ENCODE measurements around the gene CEP104. TPM values are rescaled to one million over a fixed set of nuclear protein-coding genes. Genes with fewer than 3 reads are reported as not detected.

The CEP104 gene
- total and polyA plus RNA-seq, 2 donors (not counting 1 experiment from before 2014, with no cell fraction given) = 27.7 to 71.8 TPM

GRCh38 chr1:3888301-3888700 lies 31.3 kb upstream of the CEP104 start:
- H3K27ac Mint-ChIP-seq = no peak overlapping the region
- H3K27me3 Mint-ChIP-seq = no peaks in the 10 kb centered on the region

GRCh38 chr1:3886691-3887090 lies 29.7 kb upstream of the CEP104 start:
- Histone ChIP-seq H3K79me2 (ENCODE audit: control insufficient read depth, insufficient read depth, low read length) (peaks cover 16% of the 10 kb centered on the region), H3K4me3 (ENCODE audit: control extremely low read depth in 1 of 5, extremely low read depth in 1 of 5, insufficient read depth in 1 of 5, low read depth in 2 of 5, low read length in 4 of 5) (no peak overlapping the region), H4K20me1 (ENCODE audit: control insufficient read depth, insufficient read depth, low read length, poor library complexity, severe bottlenecking) (peaks cover 9% of the 10 kb centered on the region), H3K27ac (ENCODE audit: low read length in 2 of 2) (no peak overlapping the region), H3K4me1 (ENCODE audit: control insufficient read depth in 2 of 2, insufficient read depth in 2 of 2, low read length in 2 of 2) (peaks cover 0 to 11% of the 10 kb centered on the region in 2 donors), H2AFZ (ENCODE audit: insufficient read depth, low read depth, low read length, poor library complexity, severe bottlenecking) (no peak overlapping the region), H3K9me3 (ENCODE audit: control extremely low read depth in 1 of 3, control insufficient read depth in 2 of 3, insufficient read depth in 1 of 3, low read length in 2 of 3) (no peaks in the 10 kb centered on the region), H3K9ac (ENCODE audit: low read length) (no peak overlapping the region), H3K4me2 (replicated peaks; ENCODE audit: low read depth, low read length, poor library complexity, severe bottlenecking) (no peak overlapping the region), H3K36me3 (replicated peaks in 1 of 2; ENCODE audit: control extremely low read depth in 1 of 2, control insufficient read depth in 1 of 2, extremely low read depth in 1 of 2, insufficient read depth in 2 of 2, low read length in 1 of 2) (peaks cover 21 to 64% of the 10 kb centered on the region in 2 experiments), H3K27me3 (replicated peaks in 1 of 4; ENCODE audit: control extremely low read depth in 1 of 4, control insufficient read depth in 3 of 4, insufficient read depth in 4 of 4, low read length in 3 of 4) (no peaks in the 10 kb centered on the region)
- Mint-ChIP-seq H3K27ac (no peak overlapping the region), H3K4me1 (peaks cover 10% of the 10 kb centered on the region), H3K9me3 (ENCODE audit: insufficient read depth) (no peaks in the 10 kb centered on the region), H3K4me3 (no peak overlapping the region), H3K27me3 (no peaks in the 10 kb centered on the region)
- ChIA-PET CTCF (no interaction called here), POLR2A (no interaction called here)
- ATAC-seq (ENCODE audit: low read depth) = no peak
- 93% methylated on average over 6 of the region's 8 CpGs for WGBS (ENCODE audit: insufficient coverage)
- TF ChIP-seq EZH2 (IDR thresholded peaks at IDR 0.05; ENCODE audit: borderline replicate concordance, insufficient read depth, low read depth, low read length, poor library complexity, severe bottlenecking) (no peak), CTCF (IDR thresholded peaks at IDR 0.05) (no peak)
- intact Hi-C loops (cut with micrococcal nuclease) = no loop called here
- no peak for DNase-seq

More at GRCh38 chr1:3888301-3888700, 31.3 kb upstream of the CEP104 start:
- Histone ChIP-seq H3K36me3 (replicated peaks in 1 of 2; ENCODE audit: control extremely low read depth in 1 of 2, control insufficient read depth in 1 of 2, extremely low read depth in 1 of 2, insufficient read depth in 2 of 2, low read length in 1 of 2) (peaks cover 21 to 64% of the 10 kb centered on the region in 2 experiments), H3K9me3 (ENCODE audit: control extremely low read depth in 1 of 3, control insufficient read depth in 2 of 3, insufficient read depth in 1 of 3, low read length in 2 of 3) (no peaks in the 10 kb centered on the region), H3K79me2 (ENCODE audit: control insufficient read depth, insufficient read depth, low read length) (peaks cover 24% of the 10 kb centered on the region), H3K4me3 (ENCODE audit: control extremely low read depth in 1 of 5, extremely low read depth in 1 of 5, insufficient read depth in 1 of 5, low read depth in 2 of 5, low read length in 4 of 5) (no peak overlapping the region), H3K9ac (ENCODE audit: low read length) (no peak overlapping the region), H3K27me3 (replicated peaks in 1 of 4; ENCODE audit: control extremely low read depth in 1 of 4, control insufficient read depth in 3 of 4, insufficient read depth in 4 of 4, low read length in 3 of 4) (no peaks in the 10 kb centered on the region), H4K20me1 (ENCODE audit: control insufficient read depth, insufficient read depth, low read length, poor library complexity, severe bottlenecking) (peaks cover 17% of the 10 kb centered on the region), H3K27ac (ENCODE audit: low read length in 2 of 2) (no peak overlapping the region), H2AFZ (ENCODE audit: insufficient read depth, low read depth, low read length, poor library complexity, severe bottlenecking) (no peak overlapping the region), H3K4me1 (ENCODE audit: control insufficient read depth in 2 of 2, insufficient read depth in 2 of 2, low read length in 2 of 2) (peaks cover 8 to 20% of the 10 kb centered on the region in 2 donors), H3K4me2 (replicated peaks; ENCODE audit: low read depth, low read length, poor library complexity, severe bottlenecking) (no peak overlapping the region)
- H3K9me3 Mint-ChIP-seq (ENCODE audit: insufficient read depth) = no peaks in the 10 kb centered on the region
- no peak overlapping the region for H3K4me3 Mint-ChIP-seq
- CTCF ChIA-PET = no interaction called here
- intact Hi-C loops (cut with micrococcal nuclease) = no loop called here
- DNase-seq (no peak), ATAC-seq (ENCODE audit: low read depth) (no peak)
- TF ChIP-seq EZH2 (IDR thresholded peaks at IDR 0.05; ENCODE audit: borderline replicate concordance, insufficient read depth, low read depth, low read length, poor library complexity, severe bottlenecking) (no peak), CTCF (IDR thresholded peaks at IDR 0.05) (no peak)
- peaks cover 18% of the 10 kb centered on the region for H3K4me1 Mint-ChIP-seq
- POLR2A ChIA-PET = no interaction called here
- WGBS (ENCODE audit: insufficient coverage) = 91% methylated on average over 15 of the region's 15 CpGs
